Left ventricle myocardium superior (tissue), 1 donor: ENCODE data around the gene HECTD1. TPM values are rescaled to one million over a fixed set of nuclear protein-coding genes. Genes with fewer than 3 reads are reported as not detected.
A peak's percentile ranks its signal among the peaks of the same experiment; 100 is the strongest.

ENCODE experiments used
- ATAC-seq: fragments of 200-7000 bp; cut with Tn5 transposase; one replicate; pipeline ENCODE4 v1.9.1; 2020; ENCODE audit warnings: mild to moderate bottlenecking, moderate library complexity
- DNase-seq: peaks from one replicate; pipeline ENCODE4 v3.0.0-alpha.2; 2020
- intact Hi-C: fragments of 100-400 bp; cut with micrococcal nuclease; formaldehyde crosslinking; loops from one replicate; pipeline ENCODE4 v1.11.0; 2022
- total RNA-seq: library from RNA; stranded (reverse); fragmentation: NEBNext Ultra II Directional; extraction: Animal tissue kit (Norgen Biotek cat#: 25700); gene quantifications from one replicate; pipeline ENCODE4 v1.2.1, GENCODE V29; 2021
- donor health status: DM: no; HTN: yes; CAD: no; lungs with severe emphysema.

HECTD1 gene
- total RNA-seq, 1 donor from 2014 or later: 159 TPM

DNA sequence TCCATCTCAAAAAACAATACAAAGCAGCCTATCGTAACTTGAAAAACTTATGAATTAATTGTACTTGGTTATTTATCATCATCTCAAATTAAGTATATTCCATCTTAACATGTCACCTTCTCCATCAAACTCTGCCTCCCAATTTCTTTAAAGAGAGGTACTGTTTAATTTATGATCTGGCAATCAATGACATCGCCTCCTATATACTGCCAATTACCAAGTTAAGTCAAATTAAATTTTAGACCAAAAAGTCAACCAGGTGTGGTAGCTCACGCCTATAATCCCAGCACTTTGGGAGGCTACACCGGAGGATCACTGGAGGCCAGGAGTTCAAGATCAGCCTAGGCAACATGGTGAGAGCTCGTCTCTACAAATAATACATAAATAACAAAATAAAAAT lies 37.7 kb downstream of the HECTD1 start:
- ATAC-seq (no peak), DNase-seq (no peak)
- intact Hi-C loops: loop anchor here (10.0 kb wide), 1 partner anchor 65 kb away; no protein-coding TSS in a partner anchor

DNA sequence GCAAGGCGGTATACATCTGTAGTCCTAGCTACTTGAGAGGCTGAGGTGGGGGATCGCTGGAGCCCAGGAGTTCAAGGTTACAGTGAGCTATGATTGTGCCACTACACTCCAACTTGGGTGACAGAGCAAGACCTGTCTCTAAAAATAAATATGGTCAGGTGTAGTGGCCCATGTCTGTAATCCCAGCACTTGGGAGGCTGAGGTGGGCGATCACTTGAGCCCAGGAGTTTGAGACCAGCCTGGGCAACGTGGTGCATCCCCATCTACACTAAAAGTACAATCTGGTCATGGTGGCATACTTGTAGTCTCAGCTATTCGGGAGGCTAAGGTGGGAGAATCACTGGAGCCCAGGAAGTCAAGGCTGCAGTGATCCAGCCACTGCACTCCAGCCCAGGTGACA lies 40.6 kb downstream of the HECTD1 start:
- intact Hi-C loops: loop anchor here (10.0 kb wide), 1 partner anchor 62 kb away; no protein-coding TSS in a partner anchor
- DNase-seq: no peak
- ATAC-seq: no peak

DNA sequence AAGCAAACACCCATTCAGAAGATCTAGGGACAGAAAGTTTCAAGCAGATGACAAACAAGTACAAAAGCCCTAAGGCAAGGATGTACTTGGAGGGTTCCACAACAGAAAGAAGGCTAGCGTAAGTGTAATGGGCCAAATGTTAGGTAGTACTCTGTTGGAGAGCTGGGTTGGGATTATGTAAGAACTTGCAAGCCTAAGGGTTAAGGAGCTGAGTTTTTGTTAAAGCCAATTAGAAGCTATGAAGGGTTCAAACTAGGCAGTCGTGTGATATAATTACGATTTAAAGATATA lies 41.4 kb downstream of the HECTD1 start:
- intact Hi-C loops: loop anchor here (10.0 kb wide), 1 partner anchor 61 kb away; no protein-coding TSS in a partner anchor
- ATAC-seq: peak; percentile 24
- no peak for DNase-seq

- intact Hi-C loops: loop anchor here (10.0 kb wide), 1 partner anchor 59 kb away; no protein-coding TSS in a partner anchor
- DNase-seq: no peak
- no peak for ATAC-seq
Measured at GRCh38 chr14:31164115-31164514, 43.5 kb downstream of the HECTD1 start.

DNA sequence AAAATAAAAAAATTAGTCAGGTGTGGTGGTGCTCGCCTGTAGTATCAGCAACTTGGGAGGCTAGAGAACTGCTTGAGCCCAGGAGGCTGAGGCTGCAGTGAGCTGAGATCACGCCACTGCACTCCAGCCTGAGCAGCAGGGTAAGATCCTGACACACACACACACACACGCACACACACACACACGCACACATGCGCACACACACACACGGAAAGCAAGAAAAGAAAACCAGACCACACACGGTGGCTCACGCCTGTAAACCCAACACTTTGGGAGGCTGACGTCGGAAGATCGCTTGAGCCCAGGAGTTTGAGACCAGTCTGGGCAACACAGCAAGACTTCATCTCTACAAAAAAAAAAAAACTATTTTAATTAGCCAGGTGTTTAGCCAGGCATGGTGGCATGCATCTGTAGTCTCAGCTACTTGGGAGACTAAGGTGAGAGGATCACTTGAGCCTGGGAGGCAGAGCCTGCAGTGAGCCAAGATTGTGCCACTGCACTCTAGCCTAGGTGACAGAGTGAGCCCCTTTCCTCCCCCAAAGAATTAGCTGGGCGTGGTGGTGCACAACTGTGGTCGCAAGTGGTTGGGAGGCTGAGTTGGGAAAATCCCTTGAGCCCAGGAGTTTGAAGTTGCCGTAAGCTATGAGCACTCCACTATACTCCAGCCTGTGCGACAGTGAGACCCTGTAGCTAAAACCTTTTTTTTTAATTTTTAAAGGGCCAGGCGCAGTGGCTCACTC lies 44.5 kb downstream of the HECTD1 start:
- DNase-seq (no peak), ATAC-seq (no peak)
- intact Hi-C loops: loop anchor here (10.0 kb wide), 1 partner anchor 58 kb away; no protein-coding TSS in a partner anchor

DNA sequence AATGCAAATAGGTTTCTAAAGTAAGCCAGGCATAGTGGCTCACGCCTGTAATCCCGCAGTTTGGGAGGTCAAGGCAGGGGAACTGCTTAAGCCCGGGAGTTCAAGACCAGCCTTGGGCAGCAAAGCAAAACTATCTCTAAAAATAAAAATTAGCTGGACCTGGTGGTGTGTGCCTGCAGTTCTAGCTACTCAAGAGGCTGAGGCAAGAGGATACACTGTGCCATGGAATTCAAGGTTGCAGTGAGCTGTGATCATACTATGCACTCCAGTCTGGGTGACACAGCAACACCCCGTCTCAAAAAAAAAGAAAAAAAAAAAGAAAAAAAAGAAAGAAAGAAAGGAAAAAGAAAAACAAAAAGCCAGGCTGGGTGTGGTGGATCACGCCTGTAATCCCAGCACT lies 46.3 kb downstream of the HECTD1 start:
- no peak for DNase-seq
- ATAC-seq: no peak
- intact Hi-C loops: loop anchor here (10.0 kb wide), 1 partner anchor 56 kb away; no protein-coding TSS in a partner anchor

DNA sequence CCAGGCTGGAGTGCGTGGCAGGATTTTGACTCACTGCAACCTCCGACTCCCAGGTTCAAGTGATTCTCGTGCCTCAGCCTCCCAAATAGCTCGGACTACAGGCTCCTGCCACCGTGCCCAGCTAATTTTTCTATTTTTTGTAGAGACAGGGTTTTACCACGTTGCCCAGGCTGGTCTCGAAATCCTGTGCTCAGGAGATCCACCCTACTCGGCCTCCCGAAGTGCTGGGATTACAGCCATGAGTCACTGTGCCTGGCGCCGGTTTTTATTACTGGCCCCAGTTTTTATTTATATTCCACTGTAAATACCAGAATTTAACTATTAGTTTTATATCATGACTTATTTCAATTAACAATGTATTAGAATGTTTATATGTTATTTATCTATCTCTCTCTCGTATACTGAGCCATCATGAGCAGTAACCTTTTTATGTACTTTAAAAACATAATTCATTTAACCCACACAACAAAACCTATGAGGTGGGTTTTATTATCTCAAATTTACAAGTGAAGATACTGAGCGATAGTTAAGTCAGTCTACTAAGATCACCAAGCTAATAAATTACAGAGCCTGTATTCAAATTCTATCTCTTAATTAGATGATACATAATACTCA lies 47.8 kb downstream of the HECTD1 start:
- intact Hi-C loops: loop anchor here (10.0 kb wide), 1 partner anchor 55 kb away; no protein-coding TSS in a partner anchor
- DNase-seq (no peak), ATAC-seq (no peak)

DNA sequence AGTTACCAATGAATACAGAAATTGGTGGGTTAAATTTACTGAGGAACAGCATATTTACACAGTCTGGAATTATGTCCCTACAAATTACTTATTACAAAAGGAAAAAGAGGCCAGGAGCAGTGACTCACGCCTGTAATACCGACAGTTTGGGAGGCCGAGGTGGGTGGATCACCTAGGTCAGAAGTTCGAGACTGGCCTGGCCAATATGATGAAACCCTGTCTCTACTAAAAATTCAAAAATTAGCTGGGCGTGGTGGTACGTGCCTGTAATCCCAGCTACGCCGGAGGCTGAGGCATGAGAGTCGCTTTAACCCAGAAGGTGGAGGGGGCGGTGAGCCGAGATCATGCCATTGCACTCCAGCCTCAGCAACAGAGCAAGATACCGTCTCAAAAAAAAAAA lies 52.6 kb downstream of the HECTD1 start:
- DNase-seq (no peak), ATAC-seq (no peak)
- intact Hi-C loops: no loop called here

- intact Hi-C loops: no loop called here
- DNase-seq (no peak), ATAC-seq (no peak)
Measured at GRCh38 chr14:31142455-31143087, 65.0 kb downstream of the HECTD1 start.

DNA sequence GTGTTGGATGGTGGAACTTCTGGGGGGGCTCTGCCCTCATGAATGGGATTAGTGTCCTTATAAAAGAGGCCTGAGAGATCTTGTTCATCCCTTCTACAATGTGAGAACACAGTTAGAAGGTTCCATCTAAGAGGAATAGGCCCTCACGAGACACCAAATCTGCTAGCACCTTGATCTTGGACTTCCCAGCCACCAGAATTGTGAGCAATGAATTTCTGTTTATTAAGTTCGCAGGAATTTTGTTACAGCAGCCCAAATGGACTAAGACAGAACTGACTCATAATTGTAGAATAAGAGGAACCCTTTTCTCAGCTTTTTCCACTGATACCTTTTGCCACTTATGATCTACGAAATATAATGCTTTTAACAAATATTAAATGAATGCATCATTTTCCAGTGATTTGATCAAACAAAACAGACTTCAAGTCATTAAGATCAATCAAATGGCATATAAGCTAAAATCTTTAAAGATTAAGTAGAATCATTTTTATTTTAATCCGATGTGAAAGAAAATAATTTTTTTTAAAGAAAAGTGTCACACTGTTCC lies 68.2 kb downstream of the HECTD1 start:
- DNase-seq (no peak), ATAC-seq (no peak)
- intact Hi-C loops: no loop called here

GRCh38 chr14:31138301-31138700 lies 69.3 kb downstream of the HECTD1 start:
- ATAC-seq: no peak
- intact Hi-C loops: no loop called here
- DNase-seq: no peak

DNA sequence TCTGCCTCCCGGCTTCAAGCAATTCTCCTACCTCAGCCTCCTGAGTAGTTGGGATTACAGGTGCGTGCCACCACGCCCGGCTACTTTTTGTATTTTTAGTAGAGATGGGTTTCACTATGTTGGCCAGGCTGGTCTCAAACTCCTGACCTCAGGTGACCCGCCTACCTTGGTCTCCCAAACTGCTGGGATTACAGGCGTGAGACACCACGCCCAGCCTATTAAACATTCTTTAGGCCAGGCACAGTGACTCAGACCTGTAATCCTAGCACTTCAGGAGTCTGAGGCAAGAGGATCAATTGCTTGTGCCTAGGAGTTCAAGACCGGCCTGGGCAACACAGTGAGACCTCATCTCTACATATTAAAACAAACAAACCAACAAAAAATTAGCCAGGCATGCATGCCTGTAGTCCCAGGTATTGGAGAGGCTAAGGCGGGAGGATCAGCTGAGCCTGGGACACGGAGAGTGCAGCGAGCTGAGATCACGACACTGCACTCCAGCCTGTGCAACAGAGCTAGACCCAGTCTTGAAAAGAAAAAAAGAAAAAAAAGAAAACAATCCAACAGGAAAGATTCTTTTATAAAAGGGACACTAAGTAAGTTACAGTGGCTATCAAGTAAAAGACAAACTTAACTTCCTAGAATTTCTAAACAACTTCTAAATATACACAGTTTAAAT lies 70.2 kb downstream of the HECTD1 start:
- DNase-seq (no peak), ATAC-seq (no peak)
- intact Hi-C loops: no loop called here

DNA sequence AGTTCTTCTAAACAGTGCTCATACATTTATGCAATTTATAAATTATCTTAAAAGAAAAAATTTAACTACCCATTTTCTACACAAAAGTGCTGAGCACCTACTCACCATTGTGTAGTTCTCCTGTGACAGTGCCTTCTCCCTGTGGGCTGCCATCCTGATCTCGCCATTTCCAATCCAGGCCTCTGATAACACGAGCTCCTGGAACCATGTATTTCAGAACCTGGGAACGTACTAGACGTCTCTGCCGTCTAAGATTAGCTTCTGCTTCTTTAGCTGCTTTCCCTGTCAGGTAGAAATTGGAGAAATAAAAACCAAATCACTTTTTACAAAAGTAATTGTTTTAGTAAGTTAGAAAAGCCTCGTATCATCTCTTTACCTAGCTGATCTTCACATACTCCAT lies 74.5 kb downstream of the HECTD1 start:
- no peak for ATAC-seq
- DNase-seq: no peak
- intact Hi-C loops: no loop called here

- intact Hi-C loops: no loop called here
- no peak for ATAC-seq
- no peak for DNase-seq
Measured at GRCh38 chr14:31128601-31129526, 78.7 kb downstream of the HECTD1 start.

GRCh38 chr14:31127690-31128089 lies 79.9 kb downstream of the HECTD1 start:
- no peak for DNase-seq
- intact Hi-C loops: no loop called here
- no peak for ATAC-seq

DNA sequence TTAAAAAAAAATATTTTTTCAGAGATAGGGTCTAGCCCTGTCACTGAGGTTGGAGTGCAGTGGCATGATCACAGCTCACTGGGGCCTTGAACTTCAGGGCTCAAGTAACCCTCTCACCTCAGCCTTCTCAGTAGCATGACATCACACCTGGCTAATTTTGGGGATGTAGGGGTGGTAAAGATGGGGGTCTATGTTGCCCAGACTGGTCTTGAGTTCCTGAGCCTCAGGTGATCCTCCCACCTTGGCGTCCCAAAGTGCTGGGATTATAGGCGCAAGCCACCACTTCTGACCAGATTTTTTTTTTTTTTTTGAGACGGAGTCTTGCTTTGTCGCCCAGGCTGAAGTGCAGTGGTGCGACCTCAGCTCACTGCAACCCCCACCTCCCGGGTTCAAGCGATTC lies 80.9 kb downstream of the HECTD1 start:
- ATAC-seq (no peak), DNase-seq (no peak)
- intact Hi-C loops: no loop called here

DNA sequence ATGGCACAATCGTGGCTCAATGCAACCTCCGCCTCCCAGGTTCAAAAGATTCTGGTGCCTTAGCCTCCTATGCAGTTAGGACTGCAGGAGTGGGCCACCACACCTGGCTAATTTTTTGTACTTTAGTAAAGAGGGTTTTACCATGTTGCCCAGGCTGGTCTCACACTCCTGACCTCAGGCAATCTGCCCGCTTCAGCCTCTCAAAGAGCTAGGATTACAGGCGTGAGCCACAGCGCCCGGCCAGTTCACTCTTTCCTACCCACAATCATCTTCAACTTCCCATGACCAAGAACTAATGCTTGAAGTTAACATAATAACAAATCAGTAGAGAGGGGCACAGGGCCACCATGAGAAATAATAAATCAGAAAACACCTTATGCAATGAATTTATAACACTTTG lies 82.4 kb downstream of the HECTD1 start:
- intact Hi-C loops: no loop called here
- DNase-seq: no peak
- no peak for ATAC-seq

DNA sequence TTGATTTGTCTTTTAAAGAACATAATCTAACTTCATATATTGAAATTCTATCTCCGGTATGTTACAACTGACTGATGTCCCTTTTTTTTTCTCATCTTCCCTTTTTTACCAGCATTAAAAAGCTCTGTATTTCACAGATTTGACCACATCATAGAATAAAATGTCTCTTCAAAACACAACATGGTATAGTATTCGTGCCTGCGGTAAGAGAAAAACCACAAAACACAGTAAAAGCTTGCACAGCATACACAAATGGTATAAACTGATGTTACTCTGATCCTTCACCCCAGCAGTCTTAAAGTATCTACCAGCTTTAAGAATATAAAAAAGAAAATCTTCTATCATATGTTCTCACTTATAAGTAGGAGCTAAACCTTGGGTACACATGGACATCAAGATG lies 83.4 kb downstream of the HECTD1 start:
- intact Hi-C loops: no loop called here
- DNase-seq (no peak), ATAC-seq (no peak)

DNA sequence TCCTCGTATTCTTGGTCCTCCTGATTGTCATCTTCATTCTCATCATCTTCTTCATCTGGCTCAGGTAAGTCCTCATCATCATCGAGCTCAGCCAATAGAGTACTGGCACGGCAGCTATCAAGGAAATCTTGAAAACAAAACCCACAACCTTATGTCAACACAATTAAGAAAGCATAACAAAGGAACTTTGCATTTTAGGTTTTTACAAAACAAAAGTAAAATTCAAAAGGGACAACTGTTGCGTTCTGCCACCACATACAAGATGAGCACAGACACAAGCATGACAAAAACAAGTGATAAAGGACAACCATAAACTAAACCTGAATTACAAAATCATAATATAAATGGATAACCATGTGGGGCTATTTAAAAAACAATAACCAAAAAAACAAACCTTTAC lies 84.7 kb downstream of the HECTD1 start:
- ATAC-seq: no peak
- intact Hi-C loops: no loop called here
- DNase-seq: no peak
